ENCODE results near the gene ZNF584.

The ZNF584 gene

GRCh38 chr19:58406818-58407657, 1.4 kb upstream of the ZNF584 start:
- H3K9me3 ChIP-seq (ENCODE audit: control insufficient read depth, low read length), result no peaks in the 10 kb centered on the region
- H3K27me3 ChIP-seq (ENCODE audit: control insufficient read depth, insufficient read depth, low read length, poor library complexity, severe bottlenecking), result no peaks in the 10 kb centered on the region
- no peak overlapping the region for H3K27ac ChIP-seq (ENCODE audit: insufficient read depth, low read depth, low read length, poor library complexity, severe bottlenecking)
- peak overlapping the region; percentile 78 for H3K4me3 ChIP-seq (ENCODE audit: insufficient read depth, low read depth, low read length)
- no peaks in the 10 kb centered on the region for H3K36me3 ChIP-seq (ENCODE audit: control insufficient read depth, insufficient read depth, low read length)
- 89 to 90% methylated on average over 10 of the region's 10 CpGs for WGBS, 2 experiments
- peaks cover 4% of the 10 kb centered on the region for H3K4me1 ChIP-seq (ENCODE audit: control insufficient read depth, insufficient read depth, low read length)

DNA sequence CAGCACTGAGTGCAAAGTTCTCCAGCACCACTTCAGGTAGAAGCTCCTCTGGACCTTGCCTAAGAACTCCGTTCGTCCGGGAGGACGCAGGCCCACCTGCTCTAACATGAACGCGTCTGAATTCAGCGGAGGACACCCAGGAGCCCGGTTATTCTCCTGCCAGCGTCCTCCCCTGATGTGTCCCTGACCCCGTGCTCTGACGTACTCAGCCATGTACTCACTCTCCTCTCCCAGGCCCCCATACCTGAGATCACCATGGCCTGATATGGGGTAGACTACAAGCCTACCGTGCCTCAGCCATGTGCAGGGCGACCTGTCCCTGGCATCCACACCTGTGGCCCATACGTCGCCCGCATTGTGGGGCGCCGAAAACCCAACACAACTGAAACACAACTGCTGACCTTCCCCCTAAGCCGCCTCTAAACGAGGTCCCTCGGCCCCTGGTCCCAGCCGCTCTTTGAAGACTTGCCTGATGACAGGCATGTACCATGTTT, 744 bp upstream of the ZNF584 start:
- WGBS, 2 experiments, result 26 to 27% methylated on average over 22 of the region's 22 CpGs
- H3K27ac ChIP-seq (ENCODE audit: insufficient read depth, low read depth, low read length, poor library complexity, severe bottlenecking), result peak overlapping the region; percentile 84
- H3K36me3 ChIP-seq (ENCODE audit: control insufficient read depth, insufficient read depth, low read length), result no peaks in the 10 kb centered on the region
- H3K9me3 ChIP-seq (ENCODE audit: control insufficient read depth, low read length), result no peaks in the 10 kb centered on the region
- peak overlapping the region; percentile 78 for H3K4me3 ChIP-seq (ENCODE audit: insufficient read depth, low read depth, low read length)
- peaks cover 4% of the 10 kb centered on the region for H3K4me1 ChIP-seq (ENCODE audit: control insufficient read depth, insufficient read depth, low read length)
- H3K27me3 ChIP-seq (ENCODE audit: control insufficient read depth, insufficient read depth, low read length, poor library complexity, severe bottlenecking), result no peaks in the 10 kb centered on the region

GRCh38 chr19:58409010-58409790, 751 bp downstream of the ZNF584 start:
- no peaks in the 10 kb centered on the region for H3K9me3 ChIP-seq (ENCODE audit: control insufficient read depth, low read length)
- 15 to 16% methylated on average over 34 of the region's 34 CpGs for WGBS, 2 experiments
- H3K4me1 ChIP-seq (ENCODE audit: control insufficient read depth, insufficient read depth, low read length), result peaks cover 4% of the 10 kb centered on the region
- peak overlapping the region; percentile 78 for H3K4me3 ChIP-seq (ENCODE audit: insufficient read depth, low read depth, low read length)
- no peaks in the 10 kb centered on the region for H3K36me3 ChIP-seq (ENCODE audit: control insufficient read depth, insufficient read depth, low read length)
- H3K27me3 ChIP-seq (ENCODE audit: control insufficient read depth, insufficient read depth, low read length, poor library complexity, severe bottlenecking), result no peaks in the 10 kb centered on the region
- no peak overlapping the region for H3K27ac ChIP-seq (ENCODE audit: insufficient read depth, low read depth, low read length, poor library complexity, severe bottlenecking)

GRCh38 chr19:58416604-58417003, 8.2 kb downstream of the ZNF584 start:
- Histone ChIP-seq H3K4me1 (ENCODE audit: control insufficient read depth, insufficient read depth, low read length) (no peaks in the 10 kb centered on the region), H3K9me3 (ENCODE audit: control insufficient read depth, low read length) (no peaks in the 10 kb centered on the region), H3K27me3 (ENCODE audit: control insufficient read depth, insufficient read depth, low read length, poor library complexity, severe bottlenecking) (no peaks in the 10 kb centered on the region), H3K36me3 (ENCODE audit: control insufficient read depth, insufficient read depth, low read length) (peaks cover 14% of the 10 kb centered on the region), H3K27ac (ENCODE audit: insufficient read depth, low read depth, low read length, poor library complexity, severe bottlenecking) (no peak overlapping the region), H3K4me3 (ENCODE audit: insufficient read depth, low read depth, low read length) (no peak overlapping the region)
- WGBS, 2 experiments, result 94 to 95% methylated on average over 5 of the region's 5 CpGs

DNA sequence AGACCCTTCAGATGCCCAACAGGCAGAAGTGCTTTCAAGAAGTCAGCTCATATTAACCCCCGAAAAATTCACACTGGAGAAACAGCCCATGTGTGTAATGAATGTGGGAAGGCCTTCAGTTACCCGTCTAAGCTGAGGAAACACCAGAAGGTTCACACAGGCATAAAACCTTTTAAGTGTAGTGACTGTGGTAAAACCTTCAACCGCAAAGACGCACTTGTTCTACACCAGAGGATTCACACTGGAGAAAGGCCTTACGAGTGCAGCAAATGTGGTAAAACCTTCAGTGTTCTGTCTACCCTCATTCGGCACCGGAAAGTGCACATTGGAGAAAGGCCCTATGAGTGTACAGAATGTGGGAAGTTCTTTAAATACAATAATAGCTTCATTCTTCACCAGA, 8.6 kb downstream of the ZNF584 start:
- H3K4me1 ChIP-seq (ENCODE audit: control insufficient read depth, insufficient read depth, low read length), result no peaks in the 10 kb centered on the region
- no peak overlapping the region for H3K4me3 ChIP-seq (ENCODE audit: insufficient read depth, low read depth, low read length)
- no peaks in the 10 kb centered on the region for H3K9me3 ChIP-seq (ENCODE audit: control insufficient read depth, low read length)
- peaks cover 14% of the 10 kb centered on the region for H3K36me3 ChIP-seq (ENCODE audit: control insufficient read depth, insufficient read depth, low read length)
- no peak overlapping the region for H3K27ac ChIP-seq (ENCODE audit: insufficient read depth, low read depth, low read length, poor library complexity, severe bottlenecking)
- no peaks in the 10 kb centered on the region for H3K27me3 ChIP-seq (ENCODE audit: control insufficient read depth, insufficient read depth, low read length, poor library complexity, severe bottlenecking)
- WGBS, 2 experiments, result 95 to 96% methylated on average over 7 of the region's 7 CpGs

DNA sequence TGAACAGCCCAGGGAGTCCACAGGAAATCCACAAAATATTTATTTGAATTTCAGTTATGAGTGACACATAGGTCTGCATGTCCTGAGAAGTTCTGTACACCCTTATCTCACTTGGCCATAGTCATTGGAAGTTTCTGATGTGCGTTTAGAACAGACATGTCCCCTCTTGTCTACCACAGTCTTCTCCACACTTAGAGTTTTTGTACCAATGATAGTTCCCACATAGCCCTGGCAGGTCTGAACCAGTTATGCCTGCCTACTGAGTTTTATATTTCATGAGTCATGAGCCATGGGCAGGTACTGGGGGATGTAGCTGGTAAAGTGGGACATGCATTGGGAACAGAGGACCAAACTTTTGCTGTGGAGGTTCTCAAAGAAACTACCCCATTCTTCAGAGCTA, 20.2 kb downstream of the ZNF584 start:
- Histone ChIP-seq H3K4me3 (ENCODE audit: insufficient read depth, low read depth, low read length) (no peak overlapping the region), H3K36me3 (ENCODE audit: control insufficient read depth, insufficient read depth, low read length) (peaks cover 9% of the 10 kb centered on the region), H3K27ac (ENCODE audit: insufficient read depth, low read depth, low read length, poor library complexity, severe bottlenecking) (no peak overlapping the region), H3K9me3 (ENCODE audit: control insufficient read depth, low read length) (peaks cover 6% of the 10 kb centered on the region), H3K4me1 (ENCODE audit: control insufficient read depth, insufficient read depth, low read length) (no peaks in the 10 kb centered on the region), H3K27me3 (ENCODE audit: control insufficient read depth, insufficient read depth, low read length, poor library complexity, severe bottlenecking) (no peaks in the 10 kb centered on the region)
- 70 to 75% methylated on average over 1 of the region's 1 CpG for WGBS, 2 experiments

- H3K4me3 ChIP-seq (ENCODE audit: insufficient read depth, low read depth, low read length), result no peak overlapping the region
- peaks cover 20% of the 10 kb centered on the region for H3K36me3 ChIP-seq (ENCODE audit: control insufficient read depth, insufficient read depth, low read length)
- peaks cover 9% of the 10 kb centered on the region for H3K9me3 ChIP-seq (ENCODE audit: control insufficient read depth, low read length)
Observed at GRCh38 chr19:58429745-58430144, 21.3 kb downstream of the ZNF584 start.

GRCh38 chr19:58434217-58434616, 25.8 kb downstream of the ZNF584 start:
- no peak overlapping the region for H3K4me3 ChIP-seq (ENCODE audit: insufficient read depth, low read depth, low read length)
- H3K27ac ChIP-seq (ENCODE audit: insufficient read depth, low read depth, low read length, poor library complexity, severe bottlenecking), result no peak overlapping the region
- peaks cover 45% of the 10 kb centered on the region for H3K36me3 ChIP-seq (ENCODE audit: control insufficient read depth, insufficient read depth, low read length)
- WGBS, 2 experiments, result 94 to 96% methylated on average over 2 of the region's 2 CpGs
- H3K27me3 ChIP-seq (ENCODE audit: control insufficient read depth, insufficient read depth, low read length, poor library complexity, severe bottlenecking), result no peaks in the 10 kb centered on the region
- H3K9me3 ChIP-seq (ENCODE audit: control insufficient read depth, low read length), result peaks cover 9% of the 10 kb centered on the region
- H3K4me1 ChIP-seq (ENCODE audit: control insufficient read depth, insufficient read depth, low read length), result no peaks in the 10 kb centered on the region

More at GRCh38 chr19:58429745-58430144, 21.3 kb downstream of the ZNF584 start:
- no peaks in the 10 kb centered on the region for H3K4me1 ChIP-seq (ENCODE audit: control insufficient read depth, insufficient read depth, low read length)
- no peak overlapping the region for H3K27ac ChIP-seq (ENCODE audit: insufficient read depth, low read depth, low read length, poor library complexity, severe bottlenecking)
- H3K27me3 ChIP-seq (ENCODE audit: control insufficient read depth, insufficient read depth, low read length, poor library complexity, severe bottlenecking), result no peaks in the 10 kb centered on the region

GRCh38 chr19:58439576-58440554, 31.4 kb downstream of the ZNF584 start, which contains the start of gene ZNF132:
ZNF132 (minus strand) TSS chr19:58440153; CDS start chr19:58439821, 332 bp downstream.
- H3K4me1 ChIP-seq (ENCODE audit: control insufficient read depth, insufficient read depth, low read length), result no peaks in the 10 kb centered on the region

More at GRCh38 chr19:58439576-58440554, 31.4 kb downstream of the ZNF584 start, which contains the start of gene ZNF132:
- peaks cover 3% of the 10 kb centered on the region for H3K9me3 ChIP-seq (ENCODE audit: control insufficient read depth, low read length)
- H3K36me3 ChIP-seq (ENCODE audit: control insufficient read depth, insufficient read depth, low read length), result peaks cover 23% of the 10 kb centered on the region
- peak within 1 kb of the TSS; percentile 69 for H3K4me3 ChIP-seq (ENCODE audit: insufficient read depth, low read depth, low read length)
- WGBS, 2 experiments, result 24 to 27% methylated on average over 59 of the region's 59 CpGs
- H3K27ac ChIP-seq (ENCODE audit: insufficient read depth, low read depth, low read length, poor library complexity, severe bottlenecking), result no peak within 1 kb of the TSS
- peaks cover 19% of the 10 kb centered on the region for H3K27me3 ChIP-seq (ENCODE audit: control insufficient read depth, insufficient read depth, low read length, poor library complexity, severe bottlenecking)

Measured in ectodermal cell (in vitro differentiated cells).